ENCODE data around the gene MRPL16.
"Not testable (repeated sequence)": the region's sequence is repeated elsewhere in the genome, so short reads cannot be mapped to it uniquely, and the experiment has no call there.

MRPL16 gene

DNA sequence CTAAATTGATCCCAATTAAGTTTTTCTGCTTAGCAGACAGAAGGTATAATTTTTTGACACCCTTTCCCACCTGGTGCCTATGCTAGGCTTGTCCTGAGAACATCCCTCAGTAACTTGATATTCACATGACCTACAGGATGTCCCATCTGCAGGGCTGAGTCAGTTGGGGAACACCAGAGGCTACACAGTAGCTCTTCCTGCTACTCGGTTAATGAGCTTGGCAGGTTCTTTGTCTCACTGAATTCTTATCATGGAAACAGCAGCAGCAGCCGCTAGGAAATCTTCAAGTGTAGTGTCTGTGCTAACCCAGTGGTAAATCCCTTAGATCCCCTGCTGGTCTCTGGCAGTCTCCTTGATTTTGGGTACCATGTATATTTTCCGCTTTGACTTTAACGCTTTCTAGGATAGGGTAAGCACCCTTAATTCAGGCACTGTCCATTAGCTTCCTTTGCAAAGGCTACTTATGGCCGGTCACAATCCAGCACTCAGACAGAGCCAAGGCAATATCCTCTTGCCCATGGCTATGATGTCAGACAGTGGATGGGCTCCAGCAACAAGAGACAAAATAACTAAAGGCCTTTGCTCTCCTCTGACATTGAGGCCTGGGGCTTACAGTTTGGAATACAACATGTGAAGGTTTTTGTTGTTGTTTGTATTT is 8.5 kb downstream of the MRPL16 start:
- Mint-ChIP-seq H3K9me3 (no peaks in the 10 kb centered on the region), H3K27me3 (no peaks in the 10 kb centered on the region), H3K4me3 (no peak overlapping the region), H3K4me1 (ENCODE audit: low read depth in 2 of 2) (no peaks in the 10 kb centered on the region), H3K27ac (no peak overlapping the region), H3K36me3 (ENCODE audit: insufficient read depth) (peaks cover 21% of the 10 kb centered on the region)
- DNase-seq (no peak), ATAC-seq (replicated peaks) (peak; percentile 21)

DNA sequence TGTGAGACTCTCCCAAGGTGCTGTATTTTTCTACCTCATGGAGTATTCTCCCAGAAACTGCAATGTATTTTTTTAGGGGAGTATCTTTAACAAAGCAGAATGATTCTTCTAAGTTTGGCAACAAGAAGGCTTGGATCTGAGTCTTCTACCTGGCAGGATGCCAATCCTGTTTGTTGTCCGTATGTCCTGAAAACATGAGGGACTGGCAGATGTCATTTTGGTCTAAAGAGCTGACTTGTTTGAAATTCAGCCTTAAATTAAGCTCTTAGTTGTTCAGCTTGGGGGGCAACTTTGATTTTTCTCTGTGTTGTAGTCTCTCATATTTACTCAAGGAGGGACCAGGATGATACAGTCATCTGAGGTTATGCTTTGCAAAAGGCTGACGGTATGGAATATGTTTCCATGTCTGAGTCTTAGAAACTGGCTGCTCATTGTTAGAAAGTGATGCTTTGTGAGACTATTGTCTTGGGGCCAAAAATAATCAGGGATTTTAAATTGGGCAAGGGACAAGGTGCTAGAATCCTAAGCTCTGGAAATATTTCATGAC is 9.3 kb downstream of the MRPL16 start:
- no peaks in the 10 kb centered on the region for H3K4me1 Mint-ChIP-seq (ENCODE audit: low read depth in 2 of 2)
- peaks cover 19% of the 10 kb centered on the region for H3K36me3 Mint-ChIP-seq (ENCODE audit: insufficient read depth)
- H3K4me3 Mint-ChIP-seq: no peak overlapping the region
- H3K27ac Mint-ChIP-seq: no peak overlapping the region
- no peak for ATAC-seq (replicated peaks)
- H3K27me3 Mint-ChIP-seq: no peaks in the 10 kb centered on the region
- DNase-seq: no peak
- H3K9me3 Mint-ChIP-seq: no peaks in the 10 kb centered on the region

DNA sequence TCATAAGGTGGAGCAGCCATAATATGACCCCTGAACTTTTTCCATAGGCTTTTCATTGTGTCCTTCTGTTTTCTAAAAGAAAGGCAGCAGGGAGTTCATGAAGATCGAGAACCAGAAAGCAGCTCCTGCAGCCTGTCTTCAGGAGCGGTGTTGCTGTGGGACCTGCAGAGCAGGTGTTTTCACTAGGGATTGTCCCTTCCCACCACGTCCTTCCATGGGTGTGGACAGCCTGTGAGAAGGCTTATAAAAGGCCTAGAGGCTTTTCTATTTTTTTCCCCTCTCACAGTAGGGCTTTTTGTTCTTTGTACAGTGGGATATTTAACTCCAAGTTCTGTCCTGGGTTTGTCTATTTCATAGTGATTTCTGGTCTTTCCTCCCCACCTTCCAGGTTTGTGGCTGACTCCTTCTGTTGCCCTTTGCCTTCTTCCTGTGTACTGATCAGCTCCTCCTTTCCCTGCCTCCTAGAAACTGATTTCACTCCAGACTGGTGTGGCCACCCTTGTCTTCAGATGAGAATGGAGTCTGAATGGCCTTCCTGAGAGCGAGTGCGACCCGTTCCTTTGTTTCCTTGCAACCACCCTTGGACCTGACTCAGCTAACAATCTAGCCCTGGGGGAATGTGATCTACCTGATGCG is 10.1 kb downstream of the MRPL16 start:
- H3K27ac Mint-ChIP-seq: no peak overlapping the region
- H3K4me3 Mint-ChIP-seq: no peak overlapping the region
- ATAC-seq (replicated peaks) (no peak), DNase-seq (no peak)
- no peaks in the 10 kb centered on the region for H3K4me1 Mint-ChIP-seq (ENCODE audit: low read depth in 2 of 2)
- H3K27me3 Mint-ChIP-seq: no peaks in the 10 kb centered on the region
- H3K9me3 Mint-ChIP-seq: no peaks in the 10 kb centered on the region
- peaks cover 22% of the 10 kb centered on the region for H3K36me3 Mint-ChIP-seq (ENCODE audit: insufficient read depth)

DNA sequence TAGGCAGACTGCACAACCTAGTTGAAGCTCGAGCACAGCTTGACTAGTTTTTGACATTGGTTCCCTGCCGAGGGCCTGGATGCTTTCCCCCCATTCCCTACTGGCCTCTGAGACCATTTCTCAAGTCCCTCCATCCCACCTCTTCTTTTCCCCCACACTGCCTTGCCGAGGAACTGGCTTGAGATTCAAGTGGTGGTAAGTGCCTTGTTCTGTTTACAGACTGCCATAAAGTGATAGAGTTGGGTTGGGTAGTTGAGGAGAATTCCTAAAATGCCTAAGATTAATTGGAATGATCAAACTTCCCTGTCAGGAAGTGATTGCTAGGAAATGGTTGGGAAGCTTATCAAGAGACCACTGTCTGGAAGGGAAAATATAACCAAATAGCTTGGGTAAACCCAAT is 16.2 kb downstream of the MRPL16 start:
- H3K4me3 Mint-ChIP-seq: no peak overlapping the region
- H3K27me3 Mint-ChIP-seq: no peaks in the 10 kb centered on the region
- H3K36me3 Mint-ChIP-seq (ENCODE audit: insufficient read depth): peaks cover 31% of the 10 kb centered on the region
- no peak for DNase-seq
- no peaks in the 10 kb centered on the region for H3K4me1 Mint-ChIP-seq (ENCODE audit: low read depth in 2 of 2)
- H3K27ac Mint-ChIP-seq: no peak overlapping the region
- no peak for ATAC-seq (replicated peaks)
- no peaks in the 10 kb centered on the region for H3K9me3 Mint-ChIP-seq

DNA sequence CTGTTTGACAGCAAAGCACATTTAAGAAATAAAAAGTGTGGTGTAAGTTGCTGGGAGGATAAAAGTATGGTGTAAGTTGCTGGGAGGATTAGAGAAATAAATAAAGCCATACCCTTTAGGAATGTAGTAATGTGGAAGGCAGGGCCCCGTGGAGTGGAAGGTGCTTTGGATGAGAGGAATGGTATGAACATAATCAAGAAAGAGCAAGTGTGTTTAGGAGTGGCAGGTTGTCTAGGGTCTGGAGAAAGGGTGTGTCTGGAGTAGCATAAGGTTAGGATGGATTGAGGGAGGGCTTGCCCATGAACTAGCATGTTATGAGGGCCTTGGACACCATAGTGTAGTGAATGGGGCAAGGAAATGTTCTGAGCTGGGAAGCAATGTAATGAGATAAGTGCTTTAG is 18.1 kb downstream of the MRPL16 start:
- H3K9me3 Mint-ChIP-seq: no peaks in the 10 kb centered on the region

DNA sequence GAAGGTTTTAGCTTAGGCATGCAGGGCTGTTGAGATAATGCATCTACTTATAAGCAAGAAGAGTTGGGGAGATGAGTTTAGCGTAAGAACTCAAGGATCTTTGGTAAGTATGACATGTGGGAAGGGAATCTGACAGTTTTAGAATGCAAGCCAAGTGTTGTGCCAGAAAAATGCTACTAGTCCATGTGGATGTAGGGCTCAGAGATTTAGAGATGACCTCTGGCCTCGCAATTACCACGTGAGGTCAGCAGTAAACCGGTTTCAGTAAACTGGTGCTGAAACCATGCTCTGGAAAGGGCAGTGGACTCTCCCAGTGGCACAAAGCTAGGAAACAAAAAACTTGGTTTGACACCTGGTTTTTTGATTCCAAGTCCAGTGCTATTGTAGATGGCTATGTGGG is 18.9 kb downstream of the MRPL16 start:
- H3K27me3 Mint-ChIP-seq: no peaks in the 10 kb centered on the region
- ATAC-seq (replicated peaks) (no peak), DNase-seq (no peak)
- H3K27ac Mint-ChIP-seq: no peak overlapping the region
- peaks cover 24% of the 10 kb centered on the region for H3K36me3 Mint-ChIP-seq (ENCODE audit: insufficient read depth)
- H3K9me3 Mint-ChIP-seq: no peaks in the 10 kb centered on the region
- peaks cover under 1 to 4% of the 10 kb centered on the region in 2 donors for H3K4me1 Mint-ChIP-seq (ENCODE audit: low read depth in 2 of 2)
- no peak overlapping the region for H3K4me3 Mint-ChIP-seq

More for the DNA sequence above, 18.1 kb downstream of the MRPL16 start:
- H3K27ac Mint-ChIP-seq: no peak overlapping the region
- peaks cover 0 to 2% of the 10 kb centered on the region in 2 donors for H3K4me1 Mint-ChIP-seq (ENCODE audit: low read depth in 2 of 2)
- DNase-seq (no peak), ATAC-seq (replicated peaks) (no peak)
- no peaks in the 10 kb centered on the region for H3K27me3 Mint-ChIP-seq
- no peak overlapping the region for H3K4me3 Mint-ChIP-seq
- H3K36me3 Mint-ChIP-seq (ENCODE audit: insufficient read depth): peaks cover 28% of the 10 kb centered on the region

DNA sequence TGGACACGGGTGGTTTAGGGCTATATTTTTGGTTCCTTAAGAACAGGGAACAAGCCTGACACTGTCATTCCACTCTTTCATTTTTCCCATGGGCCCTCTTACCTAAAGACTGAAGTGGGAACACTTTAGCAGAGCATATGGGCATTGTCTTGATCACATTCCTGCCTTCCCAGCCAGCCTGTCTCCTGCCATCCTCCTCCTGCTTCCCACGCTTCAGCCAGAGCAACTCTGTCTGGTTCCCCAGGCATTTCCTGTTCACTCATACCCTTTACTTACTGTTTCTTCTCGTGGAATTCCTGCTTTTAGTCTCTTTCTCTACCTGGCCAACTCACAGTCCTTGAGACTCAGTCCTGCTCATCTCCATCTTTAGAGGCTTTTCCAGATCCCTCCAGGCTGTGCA is 22.8 kb downstream of the MRPL16 start:
- no peak for ATAC-seq (replicated peaks)
- H3K27ac Mint-ChIP-seq: no peak overlapping the region
- H3K4me3 Mint-ChIP-seq: no peak overlapping the region
- peaks cover 21 to 23% of the 10 kb centered on the region in 2 donors for H3K4me1 Mint-ChIP-seq (ENCODE audit: low read depth in 2 of 2)
- no peaks in the 10 kb centered on the region for H3K9me3 Mint-ChIP-seq
- no peak for DNase-seq
- H3K27me3 Mint-ChIP-seq: no peaks in the 10 kb centered on the region
- peaks cover 14% of the 10 kb centered on the region for H3K36me3 Mint-ChIP-seq (ENCODE audit: insufficient read depth)

DNA sequence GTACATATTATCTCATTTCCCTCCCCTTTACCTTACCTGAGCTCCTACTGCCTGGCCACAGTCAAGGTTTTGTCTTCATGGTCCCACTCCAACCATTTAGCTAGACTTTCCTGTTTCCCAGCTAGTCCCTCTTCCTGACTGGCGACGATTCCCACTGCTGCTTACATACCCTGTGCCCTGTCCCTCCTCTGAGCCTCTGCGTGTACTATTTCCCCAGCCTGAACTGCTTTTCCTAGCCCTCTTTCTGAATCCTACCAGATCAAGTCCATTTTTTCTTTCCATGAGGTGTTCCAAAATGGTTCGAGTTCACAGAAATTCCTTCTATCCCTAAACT is 23.4 kb downstream of the MRPL16 start:
- Mint-ChIP-seq H3K9me3 (no peaks in the 10 kb centered on the region), H3K27me3 (no peaks in the 10 kb centered on the region), H3K36me3 (ENCODE audit: insufficient read depth) (peaks cover 14% of the 10 kb centered on the region), H3K27ac (no peak overlapping the region), H3K4me1 (ENCODE audit: low read depth in 2 of 2) (peaks cover 21 to 25% of the 10 kb centered on the region in 2 donors), H3K4me3 (no peak overlapping the region)
- no peak for DNase-seq
- ATAC-seq (replicated peaks): no peak

DNA sequence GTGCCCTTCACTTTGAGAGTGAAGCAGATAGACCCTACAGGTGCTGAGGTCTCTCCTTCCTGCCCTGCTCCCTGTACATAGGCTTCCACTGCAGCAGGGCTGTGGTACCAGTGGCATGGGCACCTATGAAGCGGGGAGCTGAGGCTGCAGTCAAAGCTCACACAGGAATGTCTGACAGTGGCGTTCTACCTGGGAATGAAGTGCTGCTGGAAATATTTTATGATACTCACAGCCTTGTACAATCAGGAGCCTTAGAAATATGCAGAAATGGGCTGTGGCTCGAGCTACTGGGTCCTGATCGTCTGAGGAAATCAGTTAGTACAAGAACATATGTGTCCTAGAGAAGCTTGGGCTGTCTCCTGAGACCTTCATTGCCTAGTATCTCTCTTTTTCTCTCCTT is 24.8 kb downstream of the MRPL16 start:
- Mint-ChIP-seq H3K27me3 (no peaks in the 10 kb centered on the region), H3K4me1 (ENCODE audit: low read depth in 2 of 2) (peaks cover 21 to 32% of the 10 kb centered on the region in 2 donors), H3K9me3 (no peaks in the 10 kb centered on the region), H3K4me3 (no peak overlapping the region), H3K36me3 (ENCODE audit: insufficient read depth) (peaks cover 7% of the 10 kb centered on the region), H3K27ac (no peak overlapping the region)
- no peak for DNase-seq
- no peak for ATAC-seq (replicated peaks)

DNA sequence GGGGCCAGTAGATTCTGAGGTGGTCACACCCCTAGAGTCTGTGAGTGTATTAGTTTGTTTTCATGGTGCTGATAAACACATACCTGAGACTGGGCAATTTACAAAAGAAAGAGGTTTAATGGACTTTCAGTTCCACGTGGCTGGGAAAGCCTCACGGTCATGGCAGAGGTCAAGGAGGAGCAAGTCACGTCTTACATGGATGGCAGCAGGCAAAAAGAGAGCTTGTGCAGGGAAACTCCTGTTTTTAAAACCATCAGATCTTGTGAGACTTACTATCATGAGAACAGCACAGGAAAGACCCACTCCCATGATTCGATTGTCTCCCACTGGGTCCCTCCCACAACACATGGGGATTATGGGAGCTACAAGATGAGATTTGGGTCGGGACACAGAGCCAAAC is 26.1 kb downstream of the MRPL16 start:
- Mint-ChIP-seq H3K27ac (peak overlapping the region in 1 of 2 donors; percentile 42), H3K4me1 (ENCODE audit: low read depth in 2 of 2) (peaks cover 29 to 33% of the 10 kb centered on the region in 2 donors)
- H3K36me3 Mint-ChIP-seq (ENCODE audit: insufficient read depth); H3K9me3 Mint-ChIP-seq; H3K27me3 Mint-ChIP-seq; H3K4me3 Mint-ChIP-seq; ATAC-seq (replicated peaks); DNase-seq: not testable (repeated sequence)

DNA sequence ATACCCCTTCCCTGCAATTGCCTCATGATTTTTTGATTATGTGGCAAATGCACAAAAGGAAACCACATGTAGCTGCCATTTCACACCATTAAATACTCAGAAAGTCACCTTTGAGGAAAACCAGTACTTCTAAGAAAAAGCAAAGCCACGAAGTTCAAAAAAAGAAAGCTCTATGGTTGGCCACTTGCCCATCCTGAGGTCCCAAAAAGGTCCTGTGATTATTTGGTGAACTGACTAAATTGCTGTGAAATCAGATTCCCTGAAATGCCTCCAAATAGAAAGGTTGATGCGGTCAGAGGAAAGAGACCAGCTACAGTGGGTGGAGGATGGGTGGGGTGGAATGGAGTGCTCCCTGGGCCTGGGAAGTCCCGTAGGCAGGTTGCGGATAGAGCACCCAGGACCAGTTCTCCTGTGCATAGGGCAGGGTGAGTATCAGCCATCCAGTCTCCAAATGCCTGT is 26.9 kb downstream of the MRPL16 start:
- DNase-seq (no peak), ATAC-seq (replicated peaks) (peak; percentile 19)
- Mint-ChIP-seq H3K4me3 (peak overlapping the region; percentile 38 to 40), H3K4me1 (ENCODE audit: low read depth in 2 of 2) (peaks cover 29 to 33% of the 10 kb centered on the region in 2 donors), H3K27ac (peak overlapping the region in 1 of 2 donors; percentile 42), H3K9me3 (no peaks in the 10 kb centered on the region), H3K27me3 (no peaks in the 10 kb centered on the region), H3K36me3 (ENCODE audit: insufficient read depth) (no peaks in the 10 kb centered on the region)

DNA sequence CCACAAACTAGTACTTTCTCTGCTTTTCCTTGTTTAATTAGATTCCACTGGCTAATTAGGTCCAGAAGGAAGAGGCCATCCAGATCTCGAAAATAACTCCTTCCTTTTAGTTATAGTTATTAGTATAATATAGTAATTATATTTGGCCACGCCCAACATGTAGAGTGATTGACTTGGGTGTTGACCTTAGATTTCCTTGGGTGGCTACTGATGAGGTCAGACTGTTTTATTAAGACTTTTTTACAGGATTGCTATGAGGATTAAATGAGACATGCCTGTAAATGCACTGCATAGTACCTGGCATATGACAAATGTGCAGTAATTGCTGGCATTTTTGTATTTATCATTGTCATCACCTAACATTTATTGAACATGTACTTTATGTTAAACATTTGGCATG is 28.5 kb downstream of the MRPL16 start:
- H3K36me3 Mint-ChIP-seq (ENCODE audit: insufficient read depth): no peaks in the 10 kb centered on the region
- no peaks in the 10 kb centered on the region for H3K9me3 Mint-ChIP-seq
- no peak for ATAC-seq (replicated peaks)
- no peaks in the 10 kb centered on the region for H3K27me3 Mint-ChIP-seq
- no peak overlapping the region for H3K27ac Mint-ChIP-seq
- peaks cover 29% of the 10 kb centered on the region in 2 donors for H3K4me1 Mint-ChIP-seq (ENCODE audit: low read depth in 2 of 2)
- H3K4me3 Mint-ChIP-seq: no peak overlapping the region
- no peak for DNase-seq

DNA sequence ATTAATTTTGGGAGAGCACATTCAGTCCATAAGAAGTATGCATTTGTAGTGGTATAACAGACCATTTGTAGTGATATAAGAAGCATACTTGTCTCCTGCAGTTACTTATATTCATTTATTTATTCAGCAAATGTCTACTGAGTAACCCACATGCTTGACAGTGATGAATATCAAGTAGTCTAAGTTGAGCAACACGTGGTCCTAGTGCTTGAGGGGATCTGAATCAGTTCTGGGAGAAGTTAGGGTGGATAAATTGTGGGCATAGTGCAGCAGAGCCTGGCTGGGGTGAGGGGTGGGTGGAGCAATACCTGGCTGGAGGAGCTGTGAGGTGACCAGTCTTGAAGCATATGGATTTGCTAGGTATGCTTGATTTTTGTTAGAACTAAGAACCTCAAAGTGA is 31.1 kb downstream of the MRPL16 start:
- Mint-ChIP-seq H3K27ac (no peak overlapping the region), H3K9me3 (no peaks in the 10 kb centered on the region), H3K36me3 (ENCODE audit: insufficient read depth) (no peaks in the 10 kb centered on the region), H3K4me1 (ENCODE audit: low read depth in 2 of 2) (peaks cover 24 to 25% of the 10 kb centered on the region in 2 donors), H3K27me3 (no peaks in the 10 kb centered on the region), H3K4me3 (no peak overlapping the region)
- ATAC-seq (replicated peaks): no peak
- no peak for DNase-seq

DNA sequence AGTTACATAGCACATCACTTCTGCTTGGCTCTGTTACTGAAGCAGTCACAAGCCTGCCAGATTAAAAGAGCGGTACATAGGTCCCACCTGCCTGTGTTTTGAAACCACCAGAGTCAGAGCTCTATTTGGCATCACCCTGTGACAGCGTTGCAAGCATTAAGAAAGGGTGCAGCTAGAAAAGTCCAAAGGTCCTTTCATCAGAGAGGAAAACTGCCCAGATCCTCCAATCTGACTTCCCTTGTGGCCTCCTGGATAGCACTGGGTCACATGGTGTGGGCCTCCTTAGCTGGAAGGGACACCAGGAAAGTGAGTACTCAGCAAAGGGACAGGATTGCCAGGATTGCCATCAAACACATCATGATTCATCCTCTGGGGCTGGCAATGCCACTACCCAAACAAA is 32.5 kb downstream of the MRPL16 start:
- DNase-seq: no peak
- Mint-ChIP-seq H3K27me3 (no peaks in the 10 kb centered on the region), H3K4me1 (ENCODE audit: low read depth in 2 of 2) (peaks cover 10 to 13% of the 10 kb centered on the region in 2 donors), H3K4me3 (no peak overlapping the region), H3K27ac (no peak overlapping the region), H3K36me3 (ENCODE audit: insufficient read depth) (peaks cover 7% of the 10 kb centered on the region), H3K9me3 (no peaks in the 10 kb centered on the region)
- ATAC-seq (replicated peaks): no peak

Measured in effector memory CD8-positive, alpha-beta T cell (primary cell).